GM23338 (cell line): ENCODE data around the gene NRP1. TPM values are rescaled to one million over a fixed set of nuclear protein-coding genes. Genes with fewer than 3 reads are reported as not detected.

ENCODE experiments used
- ATAC-seq: fragments of 200-7000 bp; cut with Tn5 transposase; 3 replicates; pipeline ENCODE4 v1.9.1; 2020
- DNase-seq: peaks from one replicate; pipeline ENCODE4 v3.0.0-alpha.2; 2015; ENCODE audit warnings: low spot score
- H2AFZ ChIP-seq: fragments of 200-600 bp; sonication (generic); 2 replicates; pipeline ENCODE4 v1.8.0; 2016; ENCODE audit warnings: antibody characterized with exemption, mild to moderate bottlenecking, moderate library complexity
- H3F3A ChIP-seq: fragments of 200-600 bp; sonication (generic); replicated peaks from 2 replicates; pipeline ENCODE4 v1.8.0; 2017; ENCODE audit warnings: antibody characterized with exemption, mixed run types, low read depth
- H3K27ac ChIP-seq: fragments of 200-600 bp; sonication (generic); 2 replicates; pipeline ENCODE4 v1.6.1; 2016; ENCODE audit warnings: low read depth
- H3K27me3 ChIP-seq: fragments of 200-600 bp; sonication (generic); 2 replicates; pipeline ENCODE4 v1.8.0; 2016; ENCODE audit warnings: mild to moderate bottlenecking, mixed run types, moderate library complexity; ENCODE audit not compliant: insufficient read depth
- H3K36me3 ChIP-seq: fragments of 200-600 bp; sonication (generic); 2 replicates; pipeline ENCODE4 v1.8.0; 2016; ENCODE audit warnings: mild to moderate bottlenecking; ENCODE audit not compliant: insufficient read depth
- H3K4me1 ChIP-seq: fragments of 200-600 bp; sonication (generic); 2 replicates; pipeline ENCODE4 v1.8.0; 2016; ENCODE audit warnings: mild to moderate bottlenecking, moderate library complexity; ENCODE audit not compliant: insufficient read depth
- H3K4me2 ChIP-seq: fragments of 200-600 bp; sonication (generic); 2 replicates; pipeline ENCODE4 v1.7.1; 2017; ENCODE audit warnings: mixed run types
- H3K4me3 ChIP-seq: fragments of 200-600 bp; sonication (generic); 2 replicates; pipeline ENCODE4 v1.6.1; 2016; ENCODE audit warnings: mixed run types
- H3K79me2 ChIP-seq: fragments of 200-600 bp; sonication (generic); replicated peaks from 2 replicates; pipeline ENCODE4 v1.8.0; 2017; ENCODE audit warnings: mild to moderate bottlenecking; ENCODE audit not compliant: insufficient read depth
- H3K9me2 ChIP-seq: fragments of 200-600 bp; sonication (generic); 2 replicates; pipeline ENCODE4 v1.8.0; 2017; ENCODE audit not compliant: insufficient read depth
- H4K20me1 ChIP-seq: fragments of 200-600 bp; sonication (generic); replicated peaks from 2 replicates; pipeline ENCODE4 v1.8.0; 2017; ENCODE audit warnings: mild to moderate bottlenecking; ENCODE audit not compliant: insufficient read depth
- H3K27ac Mint-ChIP-seq: 2 replicates; pipeline ENCODE4 v1.8.0; 2020; ENCODE audit warnings: inconsistent platforms, mild to moderate bottlenecking, moderate library complexity, mixed read lengths
- H3K27me3 Mint-ChIP-seq: 3 replicates; pipeline ENCODE4 v1.8.0; 2022; ENCODE audit warnings: low read depth, mild to moderate bottlenecking, moderate library complexity, mixed read lengths, inconsistent platforms; ENCODE audit not compliant: insufficient read depth, poor library complexity
- H3K36me3 Mint-ChIP-seq: 3 replicates; pipeline ENCODE4 v1.8.0; 2021; ENCODE audit warnings: low read depth, mild to moderate bottlenecking, inconsistent platforms, moderate library complexity, mixed read lengths
- H3K4me1 Mint-ChIP-seq: 3 replicates; pipeline ENCODE4 v1.8.0; 2020; ENCODE audit warnings: mild to moderate bottlenecking, inconsistent platforms, mixed read lengths
- H3K4me3 Mint-ChIP-seq: 3 replicates; pipeline ENCODE4 v1.8.0; 2021; ENCODE audit warnings: moderate library complexity, mild to moderate bottlenecking, inconsistent platforms, mixed read lengths
- H3K9me3 Mint-ChIP-seq: 3 replicates; pipeline ENCODE4 v1.8.0; 2020; ENCODE audit warnings: moderate library complexity, mild to moderate bottlenecking, inconsistent platforms, mixed read lengths
- CREB1 ChIP-seq: fragments of 250-450 bp; sonication (Bioruptor Pico); IDR thresholded peaks from 2 replicates; pipeline ENCODE4 v1.5.0; 2020; ENCODE audit warnings: low read depth, mild to moderate bottlenecking, moderate library complexity
- CTCF ChIP-seq, 2 experiments: fragments of 200-600 bp in 1 of 2; sonication (generic) in 1 of 2; conservative IDR thresholded peaks; 2 replicates each; pipeline versions ENCODE4 v1.5.1 to v1.6.1; 2016 to 2017; ENCODE audit warnings: antibody characterized with exemption in 2 of 2, low read depth in 2 of 2, mild to moderate bottlenecking in 2 of 2, moderate library complexity in 1 of 2
- ETS1 ChIP-seq: IDR thresholded peaks from 2 replicates; pipeline ENCODE4 v1.6.1; 2016; ENCODE audit warnings: antibody characterized with exemption
- EZH2 ChIP-seq: fragments of 200-600 bp; sonication (generic); IDR thresholded peaks from one replicate; pipeline ENCODE4 v1.8.0; 2017; ENCODE audit warnings: antibody characterized with exemption, mild to moderate bottlenecking, low read depth; ENCODE audit not compliant: unreplicated experiment
- EZH2phosphoT487 ChIP-seq: fragments of 200-600 bp; sonication (generic); IDR thresholded peaks from one replicate; pipeline ENCODE4 v1.8.1; 2018; ENCODE audit warnings: antibody characterized with exemption; ENCODE audit not compliant: unreplicated experiment
- JUNB ChIP-seq: IDR thresholded peaks from one replicate; pipeline ENCODE4 v1.6.1; 2016; ENCODE audit warnings: antibody characterized with exemption; ENCODE audit not compliant: unreplicated experiment
- POLR2AphosphoS5 ChIP-seq: IDR thresholded peaks from 2 replicates; pipeline ENCODE4 v1.6.1; 2016; ENCODE audit warnings: antibody characterized with exemption, low read depth
- STAT1 ChIP-seq: IDR thresholded peaks from one replicate; pipeline ENCODE4 v1.6.1; 2016; ENCODE audit warnings: antibody characterized with exemption; ENCODE audit not compliant: unreplicated experiment
- ZNF114 ChIP-seq: fragments of 250-450 bp; sonication (Bioruptor Pico); IDR thresholded peaks from 2 replicates; pipeline ENCODE4 v1.5.0; 2020; ENCODE audit warnings: mild to moderate bottlenecking, moderate library complexity
- ZNF462 ChIP-seq: fragments of 250-450 bp; sonication (Bioruptor Pico); IDR thresholded peaks from 2 replicates; pipeline ENCODE4 v1.5.0; 2020; ENCODE audit warnings: mild to moderate bottlenecking, moderate library complexity
- polyA plus RNA-seq: library from polyadenylated mRNA; unstranded; fragments of >200 nt; fragmentation: Nextera tagmentation; extraction: Ambion mirVana; gene quantifications from 2 replicates; pipeline ENCODE4 v1.2.1, GENCODE V29; 2016
- total RNA-seq: library from RNA; depleted of rRNA; stranded (reverse); fragments of >200 nt; shearing (Covaris generic); gene quantifications from 2 replicates; pipeline ENCODE4 v1.2.3, GENCODE V29; 2014

The NRP1 gene
- total and polyA plus RNA-seq, 2 experiments from 2014 or later: 2.9 to 3.5 TPM

GRCh38 chr10:33284945-33285344, 49.5 kb downstream of the NRP1 start (continued):
- TF ChIP-seq ETS1 (no peak), EZH2phosphoT487 (no peak), EZH2 (no peak), POLR2AphosphoS5 (no peak), JUNB (no peak)

GRCh38 chr10:33279811-33280602, 54.5 kb downstream of the NRP1 start:
- no peaks in the 10 kb centered on the region for H3K27me3 ChIP-seq
- Mint-ChIP-seq H3K4me3 (no peak overlapping the region), H3K9me3 (no peaks in the 10 kb centered on the region), H3K27ac (no peak overlapping the region), H3K27me3 (peaks cover 1% of the 10 kb centered on the region), H3K36me3 (no peaks in the 10 kb centered on the region), H3K4me1 (no peaks in the 10 kb centered on the region)
- H2AFZ ChIP-seq: no peak overlapping the region
- no peak for ATAC-seq
- H3K9me2 ChIP-seq: no peaks in the 10 kb centered on the region
- H3K4me3 ChIP-seq: no peak overlapping the region
- H3K4me1 ChIP-seq: no peaks in the 10 kb centered on the region
- H3K4me2 ChIP-seq: no peak overlapping the region
- H3K79me2 ChIP-seq: no peaks in the 10 kb centered on the region
- H3K36me3 ChIP-seq: no peaks in the 10 kb centered on the region
- no peaks in the 10 kb centered on the region for H4K20me1 ChIP-seq
- H3K27ac ChIP-seq: no peak overlapping the region
- DNase-seq: no peak
- no peaks in the 10 kb centered on the region for H3F3A ChIP-seq
- TF ChIP-seq ZNF114 (CRISPR knock-in tag) (no peak), ZNF462 (CRISPR knock-in tag) (no peak), CTCF (conservative IDR thresholded peaks at IDR 0.05; ENCODE audit: low read depth in 2 of 2) (no peak), ETS1 (no peak), CREB1 (no peak), EZH2 (no peak), POLR2AphosphoS5 (no peak), EZH2phosphoT487 (no peak), STAT1 (no peak)
